GM18519 (cell line): ENCODE data around the gene COL2A1.

Experiments used
- ATAC-seq: cut with Tn5 transposase; IDR thresholded peaks from one replicate; pipeline ENCODE4 v1.9.1; 2021; ENCODE audit warnings: mild to moderate bottlenecking, moderate library complexity; ENCODE audit not compliant: unreplicated experiment, low FRiP score

Gene COL2A1

DNA sequence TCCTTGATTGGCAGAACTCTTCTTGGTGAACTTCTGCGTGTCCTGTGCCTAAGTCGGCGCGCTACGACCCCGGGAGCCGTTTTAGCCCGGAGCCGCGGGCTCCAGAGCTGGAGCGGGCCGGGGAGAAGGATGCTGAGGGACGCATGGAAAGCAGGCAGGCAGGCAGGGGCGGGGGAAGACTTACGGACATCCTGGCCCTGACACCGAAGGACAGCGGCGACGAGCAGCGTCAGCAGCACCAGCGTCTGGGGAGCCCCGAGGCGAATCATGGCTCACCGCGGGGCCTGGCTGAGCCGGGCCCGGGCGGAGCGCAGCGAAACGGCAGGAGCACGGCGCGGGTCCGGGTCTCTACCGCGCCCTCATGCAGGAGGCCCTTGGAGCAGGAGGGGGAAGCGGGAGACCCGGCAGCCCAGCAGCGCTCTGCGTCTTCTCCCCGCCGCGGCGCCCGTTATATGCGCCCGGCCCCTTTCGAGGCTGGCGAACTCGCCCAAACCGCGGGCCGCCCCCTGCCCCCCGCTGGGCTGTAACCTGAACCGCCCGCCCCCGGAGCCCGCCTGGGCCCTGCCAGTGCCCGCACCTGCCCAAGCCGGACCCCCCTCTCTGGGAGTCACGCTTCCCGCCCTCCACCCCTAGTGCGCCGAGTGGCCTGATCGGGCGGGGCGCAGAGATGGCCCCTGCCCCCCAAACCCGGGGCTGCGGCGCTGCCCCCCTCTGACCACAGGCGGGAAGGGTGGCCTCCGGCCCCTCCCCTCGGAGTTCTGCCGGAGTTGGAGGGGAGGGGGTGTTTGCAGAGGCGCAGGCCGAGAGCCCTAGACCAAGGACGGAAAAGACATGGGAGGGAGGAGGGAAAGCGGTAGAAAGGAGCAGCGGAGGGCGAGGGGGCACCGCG, at the start of gene COL2A1:
TSS of gene COL2A1 (minus strand) at position 424 of the 889 bp plus-strand sequence. CDS start at position 269, 155 bp downstream.
- no peak for ATAC-seq

DNA sequence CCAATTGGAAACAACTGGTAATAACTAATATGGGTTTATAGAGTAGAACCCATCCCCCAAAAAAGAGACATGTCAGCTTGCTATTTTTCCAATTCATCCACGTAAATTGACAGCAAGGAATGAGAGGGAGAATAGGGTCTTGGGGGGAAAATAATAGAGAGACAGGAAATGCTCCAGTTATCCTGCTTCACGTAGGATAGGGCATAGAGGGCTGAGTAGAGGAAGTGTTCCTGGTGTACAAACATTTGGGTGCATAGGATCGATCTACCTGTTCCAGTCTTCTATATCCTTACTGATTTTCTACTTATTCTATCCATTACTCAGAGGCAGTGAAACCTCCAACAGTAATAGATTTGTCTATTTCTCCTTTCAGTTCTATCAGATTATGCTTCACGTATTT, 49.6 kb upstream of the COL2A1 start:
- no peak for ATAC-seq

DNA sequence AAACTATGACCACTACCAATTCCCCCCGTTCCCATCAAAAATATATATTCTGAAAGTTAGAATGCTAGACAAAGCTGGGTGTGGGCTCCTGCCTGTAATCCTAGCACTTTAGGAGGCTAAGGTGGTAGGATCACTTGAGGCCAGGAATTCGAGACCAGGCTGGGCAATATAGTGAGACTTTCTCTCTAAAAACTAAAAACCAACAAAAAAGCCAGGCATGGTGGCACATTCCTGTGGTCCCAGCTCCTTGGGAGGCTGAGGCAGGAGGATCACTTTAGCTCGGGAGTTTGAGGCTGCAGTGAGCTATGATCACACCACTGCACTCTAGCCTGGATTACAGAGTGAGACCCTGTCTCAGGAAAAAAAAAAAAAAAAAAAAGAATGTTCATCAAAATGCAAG, 48.8 kb upstream of the COL2A1 start:
- no peak for ATAC-seq

DNA sequence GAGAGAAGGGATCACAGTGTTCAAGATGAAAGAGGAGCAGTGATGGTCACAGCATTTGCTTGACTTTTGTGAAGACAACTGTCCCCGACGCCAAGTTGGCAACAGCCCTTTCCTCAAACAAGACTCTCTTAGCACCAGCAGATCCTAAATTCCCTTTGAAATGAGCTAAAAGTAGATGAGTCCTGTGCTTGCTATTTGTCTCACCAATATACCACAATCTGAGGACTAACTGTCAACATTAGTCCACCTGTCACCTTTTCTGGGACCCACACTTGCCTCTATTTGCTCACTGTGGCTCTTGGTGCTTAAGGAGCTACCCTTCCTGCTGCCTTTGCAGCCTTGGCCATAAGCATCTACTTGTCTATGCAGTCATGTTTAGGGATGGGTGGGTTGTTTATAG, 47.4 kb upstream of the COL2A1 start:
- ATAC-seq = no peak

DNA sequence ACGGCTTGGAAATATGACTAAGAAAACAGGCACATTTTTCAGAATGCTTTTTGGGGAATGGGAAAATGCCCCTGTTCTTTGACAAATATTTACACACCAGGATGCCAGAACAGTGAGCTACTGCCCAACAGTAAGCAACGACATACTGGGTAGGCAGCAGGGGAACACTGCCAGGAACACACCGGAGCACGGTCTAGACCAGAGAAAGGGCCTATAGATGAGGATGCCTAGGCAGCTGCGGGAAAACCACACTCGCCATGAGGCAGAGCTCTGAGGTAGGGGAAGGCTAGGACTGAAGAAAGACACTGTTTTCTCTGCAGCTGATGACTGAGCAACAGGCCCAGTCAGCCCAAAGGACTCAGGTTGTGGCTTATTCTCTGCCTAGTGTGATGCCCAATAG, 45.9 kb upstream of the COL2A1 start:
- no peak for ATAC-seq

GRCh38 chr12:48045965-48046518, 41.8 kb upstream of the COL2A1 start:
- ATAC-seq = no peak

DNA sequence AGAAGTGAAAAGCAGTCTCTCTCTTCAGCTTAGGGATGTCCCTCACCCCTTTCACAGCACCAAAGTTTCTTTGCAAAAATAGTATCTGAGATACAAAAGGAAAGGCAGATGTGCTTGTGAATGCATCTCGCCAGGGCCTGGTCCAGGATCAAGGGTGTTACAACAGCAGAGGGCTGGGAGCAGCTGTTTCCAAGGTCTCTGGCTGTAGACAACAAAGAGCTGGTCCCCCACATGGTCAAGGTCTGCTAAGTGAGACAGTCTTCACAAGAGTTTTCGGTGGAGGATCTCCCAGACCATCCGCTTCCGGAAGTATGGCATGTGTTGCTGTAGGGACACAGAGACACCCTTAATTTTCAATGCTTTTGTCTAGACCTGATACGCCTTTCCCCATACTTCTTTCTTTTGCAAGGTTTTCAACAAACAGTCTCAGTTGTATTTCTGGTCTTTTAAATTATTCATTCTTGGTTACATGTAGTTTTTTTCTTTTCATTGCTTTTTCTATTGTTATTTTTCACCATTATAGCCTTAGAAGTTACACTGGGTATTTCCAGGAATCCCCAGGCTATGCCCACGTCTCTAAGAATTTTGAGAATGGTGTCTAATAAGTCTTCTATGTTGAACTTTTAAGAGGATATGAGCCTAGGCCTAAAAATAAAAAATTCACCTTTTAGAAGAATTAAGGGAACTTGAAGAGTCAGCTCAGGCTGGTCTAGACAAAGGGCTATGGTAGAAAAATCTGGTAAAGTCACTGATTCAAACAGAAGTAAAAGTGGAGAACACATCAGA, 41.0 kb upstream of the COL2A1 start:
- ATAC-seq = no peak

GRCh38 chr12:48044396-48044795, 40.1 kb upstream of the COL2A1 start:
- no peak for ATAC-seq

DNA sequence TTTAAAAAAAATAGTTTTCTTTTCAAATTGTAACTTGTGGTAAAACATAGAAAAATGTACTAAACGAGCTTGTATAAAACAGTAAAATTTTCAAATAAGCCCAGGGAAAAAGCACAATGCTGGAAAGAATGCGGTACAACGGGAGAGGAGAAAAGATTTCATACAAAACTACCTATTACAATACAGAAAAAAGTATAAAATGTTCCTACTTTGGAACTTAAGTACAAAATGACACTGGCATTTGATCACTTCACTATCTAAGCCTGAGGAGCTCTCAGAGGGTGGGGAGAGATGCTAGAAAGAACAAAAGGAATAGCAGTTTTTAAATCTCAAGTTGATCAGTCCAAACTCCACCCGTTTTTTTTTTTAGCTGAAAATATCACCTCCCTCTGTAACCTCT, 39.5 kb upstream of the COL2A1 start:
- no peak for ATAC-seq

DNA sequence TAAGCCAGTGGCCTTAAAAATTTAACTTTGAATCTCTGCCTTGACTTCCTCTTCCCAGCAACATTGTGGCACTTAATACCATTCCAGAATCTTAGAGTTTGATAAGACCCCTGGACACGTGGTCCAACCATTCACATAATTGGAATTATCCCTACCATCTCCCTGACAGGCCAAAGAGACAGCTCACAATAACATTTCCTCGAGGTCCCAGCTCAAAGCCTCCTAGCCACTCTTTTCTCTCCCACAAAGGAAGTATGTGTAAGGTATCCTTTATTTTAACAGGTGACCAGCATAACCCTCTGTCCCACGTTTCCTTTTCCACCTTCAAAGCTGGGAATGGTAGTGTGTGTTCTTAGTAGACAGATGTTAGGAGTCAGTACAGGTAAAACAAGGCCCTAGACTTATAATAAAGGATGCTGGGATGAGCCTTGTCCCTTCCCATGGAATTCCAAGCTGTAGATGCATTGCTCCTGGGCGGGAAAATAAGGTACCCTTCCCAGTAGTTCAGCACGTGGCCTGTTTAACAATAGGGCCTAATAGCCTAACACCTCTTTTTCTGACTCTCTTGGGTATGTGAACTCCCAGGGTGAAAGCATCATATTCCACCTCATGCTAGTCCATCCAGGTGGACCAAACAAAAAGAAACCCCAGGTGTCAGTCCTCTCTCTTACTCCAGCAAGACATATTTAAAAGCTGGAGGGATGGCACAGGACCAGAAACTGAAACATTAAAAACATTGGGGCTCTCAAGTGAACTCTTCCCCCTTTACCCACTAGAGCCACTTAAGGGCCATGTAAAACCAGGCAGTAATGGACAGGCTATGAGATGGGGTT, 37.5 kb upstream of the COL2A1 start:
- no peak for ATAC-seq

DNA sequence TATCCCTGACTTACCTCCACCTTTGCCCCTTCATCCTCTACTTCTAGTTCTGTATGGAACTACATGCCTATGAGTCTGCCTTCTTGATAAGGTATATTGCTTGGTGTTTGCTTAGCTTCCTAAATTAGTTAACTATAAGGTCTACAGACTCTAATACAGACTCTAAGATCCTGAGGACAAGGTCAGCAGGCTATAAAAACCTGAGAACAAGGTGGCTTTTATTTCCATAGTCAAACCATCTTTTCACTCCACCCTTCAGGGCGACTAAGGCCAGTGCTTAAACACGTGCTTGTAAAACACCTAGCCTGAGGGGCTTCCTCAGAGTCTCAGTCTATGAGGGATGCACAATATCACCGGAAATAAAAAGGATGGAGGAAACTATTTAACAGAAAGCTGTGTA, 36.1 kb upstream of the COL2A1 start:
- ATAC-seq = no peak

- no peak for ATAC-seq
These were observed 34.9 kb upstream of the COL2A1 start for GRCh38 chr12:48039151-48039550.

DNA sequence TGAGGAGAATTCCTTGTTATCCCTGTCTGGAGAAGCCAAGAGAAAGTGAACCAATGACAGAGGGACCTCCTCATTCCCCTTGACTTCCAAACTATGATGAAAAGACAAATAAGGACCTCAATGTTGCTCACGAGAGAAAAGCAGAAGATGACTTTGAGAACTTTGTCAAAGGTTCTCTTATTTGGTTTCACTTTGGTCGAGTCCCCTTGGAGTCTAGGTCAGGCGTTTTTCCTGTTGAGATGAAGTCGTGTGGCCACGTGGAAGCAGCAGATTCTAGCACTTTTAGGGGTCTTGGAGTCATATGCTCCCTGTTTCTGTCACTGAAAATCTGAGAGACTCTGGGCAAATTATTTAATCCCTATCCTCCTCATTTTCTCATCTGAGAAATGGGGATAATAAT, 33.8 kb upstream of the COL2A1 start:
- ATAC-seq = no peak

- ATAC-seq = no peak
These were observed 33.1 kb upstream of the COL2A1 start for GRCh38 chr12:48037267-48037915.

DNA sequence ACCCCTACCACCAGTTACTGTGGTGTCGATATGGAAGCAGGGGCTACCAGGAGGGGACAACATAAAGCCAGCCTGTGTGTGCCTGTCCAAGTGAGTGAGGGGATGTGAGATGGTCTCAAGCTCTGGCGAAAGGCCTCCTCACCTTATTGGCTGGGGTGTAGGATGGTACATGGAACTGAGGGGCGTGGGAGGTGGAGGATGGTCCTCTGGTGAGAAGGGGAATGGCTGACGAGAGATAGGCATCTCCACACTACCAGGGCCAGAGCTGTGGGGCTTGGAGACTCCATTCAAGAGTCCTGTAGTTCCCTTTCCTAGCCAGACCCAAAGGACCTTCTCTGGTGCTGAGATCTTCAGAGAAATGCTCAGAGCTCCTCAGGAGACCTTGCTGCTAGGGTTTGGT, 32.5 kb upstream of the COL2A1 start:
- ATAC-seq = no peak

DNA sequence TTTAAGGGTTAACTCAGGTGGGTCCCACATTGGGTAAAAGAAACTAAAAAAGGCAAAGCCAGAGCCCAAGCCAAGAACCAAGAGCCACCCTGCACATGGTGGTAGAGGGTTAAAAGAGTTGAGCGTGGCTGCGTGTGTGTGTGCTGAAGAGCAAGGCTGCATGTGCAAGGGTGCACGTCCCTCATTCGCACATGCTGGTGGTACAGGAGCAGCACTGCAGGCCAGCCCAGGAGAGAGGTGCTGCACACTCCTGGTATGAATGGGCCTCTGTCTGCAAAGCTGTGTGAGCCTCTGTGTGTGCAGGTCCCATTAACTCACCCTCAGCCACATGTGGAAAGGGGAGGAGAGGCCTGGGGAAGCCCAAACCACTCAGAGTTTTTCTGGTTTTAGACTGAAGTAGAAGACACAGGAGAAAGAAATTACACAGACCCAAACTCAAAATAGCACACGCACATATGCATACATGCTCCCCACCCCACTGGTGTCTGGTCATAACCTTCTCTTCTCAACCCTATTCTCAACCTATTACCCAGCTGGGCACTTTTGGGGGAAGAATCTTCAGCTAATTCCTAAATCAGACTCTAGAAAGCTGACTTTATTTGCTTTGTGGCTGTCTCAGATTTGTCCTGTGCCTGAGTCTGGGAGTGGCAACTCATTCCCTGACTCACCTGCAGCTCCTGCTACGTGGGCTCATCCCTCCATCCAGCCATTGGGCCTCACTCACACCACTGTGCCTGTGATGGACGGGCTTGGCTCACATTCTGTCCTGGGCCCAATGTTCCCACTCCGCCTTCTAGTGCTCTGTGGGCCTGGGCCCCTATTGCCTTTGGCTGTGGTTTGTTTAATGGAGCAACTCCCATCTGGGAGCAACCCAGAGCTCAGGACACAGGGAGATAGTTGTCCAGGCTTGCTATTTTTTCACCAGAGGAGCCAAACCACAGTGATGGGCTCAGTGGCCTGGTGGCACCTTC, 30.8 kb upstream of the COL2A1 start:
- no peak for ATAC-seq

DNA sequence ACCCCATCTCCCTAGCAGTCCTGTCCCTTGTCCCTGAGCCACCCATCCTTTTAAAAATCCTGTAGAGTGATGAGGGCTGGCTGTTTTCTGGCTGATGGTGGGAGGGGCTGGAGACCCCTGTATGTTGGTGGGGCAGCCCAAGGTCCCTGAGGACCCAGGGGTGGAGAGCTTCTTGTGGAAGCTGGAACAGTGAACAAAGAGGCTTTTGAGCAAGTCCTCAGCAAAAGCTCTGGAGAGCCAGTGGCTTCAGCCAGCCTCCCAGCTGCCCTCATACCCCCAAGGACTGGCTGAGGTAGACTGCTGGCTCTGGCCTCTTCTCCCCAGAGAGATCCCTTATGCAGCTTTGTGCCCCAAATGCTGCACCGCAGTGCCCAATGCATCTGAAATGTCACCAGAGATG, 29.2 kb upstream of the COL2A1 start:
- no peak for ATAC-seq

DNA sequence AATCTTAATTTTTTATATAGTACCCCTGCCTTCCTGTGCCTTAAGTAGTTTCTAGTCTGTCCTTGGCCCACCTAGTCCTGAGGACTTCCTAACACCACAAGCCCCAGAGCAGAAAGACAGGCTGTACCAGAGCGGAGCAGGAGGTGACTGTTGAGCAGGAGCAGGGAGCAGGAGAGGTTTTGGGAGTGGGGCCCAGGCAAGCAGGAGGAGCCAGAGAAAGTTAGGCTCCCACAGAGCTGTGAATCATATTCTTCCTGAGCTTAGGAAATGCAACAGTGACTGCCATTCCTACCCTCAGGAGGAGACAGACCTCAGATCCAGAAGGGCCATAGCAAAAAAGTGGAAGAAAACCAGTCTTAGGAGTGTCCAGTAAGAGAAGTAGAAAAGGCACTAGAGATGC, 28.3 kb upstream of the COL2A1 start:
- ATAC-seq = no peak
